Measurements from ENCODE around the gene DSTYK. TPM values are rescaled to one million over a fixed set of nuclear protein-coding genes. Genes with fewer than 3 reads are reported as not detected.

Gene DSTYK
- total and polyA plus RNA-seq, 2 donors (not counting 3 experiments of a cell fraction or from before 2014, with no cell fraction given), result 3.6 to 8.7 TPM

GRCh38 chr1:205228093-205228521 is 16.6 kb upstream of the DSTYK start:
- no peaks in the 10 kb centered on the region for H4K20me1 ChIP-seq (replicated peaks; ENCODE audit: control insufficient read depth, extremely low read depth, insufficient read depth, low read length)
- BruUV-seq (replicated peaks), result no TSS peak
- intact Hi-C loops (cut with micrococcal nuclease) (no loop called here), dilution Hi-C loops (cut with MboI; ENCODE audit: extremely low pct_ligation_motif_present, low sequenced_read_pairs) (no loop called here)
- FAIRE-seq (no peak), DNase-seq (ENCODE audit: low read depth, low spot score) (no peak)
- no peak overlapping the region for H3K27ac ChIP-seq (ENCODE audit: insufficient read depth, low read depth, low read length)
- no peak overlapping the region for H3K9ac ChIP-seq (replicated peaks; ENCODE audit: extremely low read depth, insufficient read depth, low read length)
- peaks cover 17% of the 10 kb centered on the region for H3K4me1 ChIP-seq (ENCODE audit: control insufficient read depth, extremely low read depth, insufficient read depth, low read length)
- H3K36me3 ChIP-seq (ENCODE audit: control insufficient read depth in 2 of 2, extremely low read depth in 1 of 2, insufficient read depth in 2 of 2, low read length in 2 of 2), result no peaks in the 10 kb centered on the region
- H3K9me1 ChIP-seq (replicated peaks; ENCODE audit: control insufficient read depth, extremely low read depth, insufficient read depth, low read length), result no peaks in the 10 kb centered on the region
- no peaks in the 10 kb centered on the region for H3K79me2 ChIP-seq (ENCODE audit: control insufficient read depth, insufficient read depth, low read length)
- H2AFZ ChIP-seq (ENCODE audit: low read depth, low read length), result peak overlapping the region; percentile 74
- ChIA-PET POLR2A (no interaction called here), CTCF (interaction anchor here (0.7 to 3.1 kb wide), 16 partner anchors 10 to 421 kb away, joined by 3 to 50 read pairs (median 6); partner anchors contain the start of gene RBBP5)
- TF ChIP-seq FOS (IDR thresholded peaks at IDR 0.05; ENCODE audit: borderline replicate concordance, insufficient read depth, low read length), result no peak
- TF ChIP-seq CTCF (IDR thresholded peaks at IDR 0.05; ENCODE audit: extremely low read depth in 1 of 2, insufficient read depth in 1 of 2, low read depth in 1 of 2, low read length in 2 of 2), result no peak
- no peak for TF ChIP-seq EZH2 (IDR thresholded peaks at IDR 0.05; ENCODE audit: borderline replicate concordance, low read depth, low read length, severe bottlenecking)
- no peak for TF ChIP-seq JUN (IDR thresholded peaks at IDR 0.05; ENCODE audit: borderline replicate concordance, insufficient read depth, insufficient read length, low read depth)
- no peak for TF ChIP-seq GATA2 (IDR thresholded peaks at IDR 0.05; ENCODE audit: insufficient read depth, insufficient read length, low read depth, low read length)
- TF ChIP-seq POLR2A (IDR thresholded peaks at IDR 0.05; ENCODE audit: low read depth, low read length), result no peak
- no peak for TF ChIP-seq POLR2AphosphoS5 (IDR thresholded peaks at IDR 0.05; ENCODE audit: insufficient read depth, low read depth, low read length)
- no peak for TF ChIP-seq MYC (IDR thresholded peaks at IDR 0.05; ENCODE audit: low read depth, low read length)
- no peak for TF ChIP-seq MAX (IDR thresholded peaks at IDR 0.05; ENCODE audit: insufficient read depth, insufficient read length)
- H3K9me3 ChIP-seq (replicated peaks; ENCODE audit: control insufficient read depth, insufficient read depth, low read length), result no peaks in the 10 kb centered on the region
- H3K4me2 ChIP-seq (ENCODE audit: insufficient read depth, low read length), result peak overlapping the region; percentile 75
- H3K4me3 ChIP-seq (replicated peaks in 1 of 3; ENCODE audit: insufficient read depth in 1 of 3, low read depth in 1 of 3, low read length in 3 of 3), result peak overlapping the region; percentile 28 to 49 (median 40)
- peaks cover 17 to 36% of the 10 kb centered on the region in 2 experiments for H3K27me3 ChIP-seq (ENCODE audit: control insufficient read depth in 2 of 2, insufficient read depth in 2 of 2, low read length in 2 of 2)
